AG08395 (cell line): ENCODE data around the gene KLHL18.
"Not testable (repeated sequence)": the region's sequence is repeated elsewhere in the genome, so short reads cannot be mapped to it uniquely, and the experiment has no call there.

ENCODE experiments used
- DNase-seq: peaks from one replicate; pipeline ENCODE4 v3.0.0; 2012; ENCODE audit warnings: mixed read lengths, low spot score

KLHL18 gene

DNA sequence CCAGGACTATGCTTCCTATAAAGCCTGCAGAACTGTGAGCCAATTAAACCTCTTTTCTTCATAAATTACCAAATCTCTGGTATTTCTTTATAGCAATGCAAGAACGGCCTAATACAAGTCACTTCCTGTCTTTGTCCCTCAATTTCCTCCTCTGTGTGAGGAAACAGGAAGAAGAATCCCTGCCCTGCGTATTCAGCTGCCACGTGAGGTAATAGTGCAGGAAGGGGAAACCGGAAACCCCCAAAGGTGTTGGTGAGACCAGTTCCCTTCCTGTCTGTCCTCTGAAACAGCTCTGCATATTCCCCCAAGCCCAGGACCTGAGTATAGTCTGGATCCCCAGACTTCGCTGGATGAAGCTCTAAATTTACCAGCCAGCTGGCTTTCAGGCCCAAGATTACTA, 80.0 kb downstream of the KLHL18 start:
- DNase-seq, result no peak

DNA sequence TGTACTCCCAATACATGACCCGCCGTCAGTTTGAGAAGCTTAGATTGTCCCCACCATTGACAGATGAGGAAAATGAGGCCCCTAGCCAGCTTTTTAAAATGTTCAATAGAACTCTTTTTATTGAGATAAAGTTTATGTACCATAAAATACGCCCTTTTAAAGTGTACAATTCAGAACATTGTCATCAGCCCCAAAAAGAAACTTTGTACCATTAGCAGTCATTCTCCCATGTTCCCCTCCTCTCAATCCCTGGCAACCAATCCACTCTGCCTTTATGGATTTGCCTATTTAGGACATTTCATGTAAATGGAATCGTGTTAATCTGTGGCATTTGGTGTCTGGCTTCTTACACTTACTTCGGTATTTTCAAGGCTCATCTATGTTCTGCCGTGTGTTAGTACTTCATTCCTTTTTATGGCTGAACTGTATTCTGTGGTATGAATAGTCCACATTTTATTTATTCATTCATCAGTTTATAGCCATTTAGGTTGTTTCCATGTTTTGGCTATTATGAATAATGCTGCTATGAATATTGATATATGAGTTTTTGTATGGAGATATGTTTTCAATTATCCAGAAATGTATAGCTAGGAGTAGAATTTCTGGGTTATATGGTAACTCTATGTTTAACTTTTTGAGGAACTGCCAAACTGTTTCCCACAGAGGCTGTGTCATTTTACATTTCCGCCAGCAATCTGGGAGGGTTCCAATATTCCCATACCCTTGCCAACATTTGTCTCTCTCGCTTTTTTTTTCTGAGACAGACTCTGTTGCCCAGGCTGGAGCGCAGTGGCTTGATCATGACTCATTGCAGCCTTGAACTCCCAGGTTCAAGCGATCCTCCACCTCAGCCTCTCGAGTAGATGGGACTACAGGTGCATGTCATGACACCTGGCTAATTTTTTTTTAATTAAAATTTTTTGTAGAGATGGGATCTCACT, 82.7 kb downstream of the KLHL18 start:
- DNase-seq, result peak; percentile 50

DNA sequence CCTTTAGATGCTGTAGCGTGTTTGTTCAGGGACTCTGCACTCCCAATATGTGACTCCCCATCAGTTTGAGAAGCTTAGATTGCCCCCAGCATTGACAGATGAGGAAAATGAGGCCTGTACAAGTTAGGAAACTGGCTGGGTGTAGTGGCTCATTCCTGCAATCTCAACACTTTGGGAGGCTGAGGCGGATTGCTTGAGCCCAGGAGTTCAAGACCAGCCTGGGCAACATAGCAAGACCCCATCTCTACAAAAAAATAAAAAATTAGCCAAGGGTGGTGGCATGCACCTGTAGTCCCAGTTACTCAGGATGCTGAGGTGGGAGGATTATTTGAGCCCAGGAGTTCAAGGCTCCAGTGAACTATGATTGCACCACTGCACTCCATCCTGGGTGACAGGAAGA, 84.1 kb downstream of the KLHL18 start:
- no peak for DNase-seq

DNA sequence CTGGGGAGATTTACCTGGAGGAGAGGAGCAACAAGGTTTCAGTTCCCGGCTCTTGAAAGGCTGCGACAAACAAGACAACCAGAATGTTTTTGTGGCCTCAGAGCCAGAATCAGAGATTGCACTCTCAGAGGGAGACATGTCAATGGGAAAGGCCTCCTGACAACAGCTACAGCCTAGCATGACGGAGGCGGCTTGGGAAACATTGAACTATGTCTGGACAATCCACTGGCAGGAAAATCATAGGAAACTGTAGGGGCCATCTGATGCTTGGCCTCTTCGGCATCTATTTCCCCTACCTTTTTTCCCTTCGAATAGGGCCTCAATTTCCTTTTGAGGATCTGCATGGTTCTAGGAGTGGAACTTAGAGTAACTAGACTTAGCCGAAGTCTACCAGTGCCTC, 84.9 kb downstream of the KLHL18 start:
- DNase-seq, result no peak

DNA sequence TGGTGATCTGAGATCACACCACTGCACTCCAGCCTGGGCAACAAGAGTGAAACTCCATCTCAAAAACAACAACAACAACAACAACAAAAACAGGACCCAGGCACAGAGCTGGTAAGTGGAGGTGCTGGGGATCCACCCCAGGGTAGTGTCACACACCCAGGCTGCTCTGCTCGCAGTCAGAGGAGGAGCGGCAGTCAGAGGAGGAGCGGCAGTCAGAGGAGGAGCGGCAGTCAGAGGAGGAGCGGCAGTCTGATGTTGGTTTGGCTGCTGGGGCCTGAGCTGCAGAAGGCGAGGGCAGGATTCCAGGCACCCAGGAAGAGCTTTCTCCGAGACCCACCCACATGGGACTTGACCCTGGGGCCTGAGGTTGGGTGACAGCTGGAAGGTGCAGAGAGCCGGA, 87.3 kb downstream of the KLHL18 start:
- not testable (repeated sequence) for DNase-seq

DNA sequence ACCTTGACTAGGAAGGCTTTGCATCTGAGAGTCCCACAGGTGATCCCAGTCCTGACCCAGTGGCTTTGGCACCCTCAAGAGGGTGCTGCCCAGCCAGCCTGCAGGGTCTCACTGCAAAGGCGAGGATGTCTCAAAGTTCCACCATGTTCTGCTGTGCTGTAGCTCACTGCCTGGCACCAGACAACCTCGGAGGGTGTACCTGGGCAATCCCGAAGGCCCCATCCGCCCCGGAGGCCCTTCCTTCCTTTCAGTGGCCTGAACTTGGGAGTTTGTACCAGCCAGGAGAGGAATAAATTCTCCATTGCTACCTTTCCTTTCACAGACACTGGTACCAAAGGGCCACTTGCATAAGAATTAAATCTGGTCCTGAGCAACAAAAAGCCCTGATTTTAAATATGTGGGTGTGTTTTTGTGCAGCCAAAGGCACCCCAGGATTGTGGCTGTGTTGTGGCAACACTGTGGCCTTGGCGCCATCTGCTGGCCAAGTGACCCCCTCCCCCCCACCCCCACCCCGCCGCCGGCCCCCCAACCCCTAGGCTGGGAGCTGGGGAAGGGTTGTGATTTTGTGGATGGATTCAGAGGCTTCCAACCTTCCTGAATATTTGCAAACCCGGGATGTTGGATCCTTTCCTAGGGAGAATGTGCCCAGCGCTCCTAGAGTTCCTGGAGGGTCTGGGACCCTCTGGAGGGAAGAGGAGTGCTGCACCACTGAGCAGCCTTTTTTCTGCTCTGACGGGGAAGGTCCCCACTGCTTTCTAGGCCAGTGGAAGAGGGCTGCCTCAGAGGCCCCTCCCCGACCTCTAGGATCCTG, 88.3 kb downstream of the KLHL18 start:
- DNase-seq, result peak; percentile 53

DNA sequence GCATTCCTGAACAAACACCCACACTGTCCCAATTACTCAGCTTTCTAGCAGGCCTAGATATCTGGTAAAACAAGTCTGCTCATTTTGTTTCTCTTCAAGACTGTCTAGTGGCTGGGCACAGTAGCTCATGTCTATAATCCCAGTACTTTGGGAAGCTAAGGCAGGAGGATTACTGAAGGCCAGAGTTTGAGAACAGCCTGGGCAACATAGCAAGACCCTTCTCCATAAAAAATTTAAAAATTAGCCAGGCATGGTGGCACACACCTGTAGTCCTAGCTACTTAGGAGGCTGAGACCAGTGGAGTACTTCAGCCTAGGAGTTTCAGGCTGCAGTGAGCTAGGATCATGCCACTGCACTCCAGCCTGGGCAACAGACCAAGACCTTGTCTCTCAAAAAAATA, 91.8 kb downstream of the KLHL18 start:
- no peak for DNase-seq

DNA sequence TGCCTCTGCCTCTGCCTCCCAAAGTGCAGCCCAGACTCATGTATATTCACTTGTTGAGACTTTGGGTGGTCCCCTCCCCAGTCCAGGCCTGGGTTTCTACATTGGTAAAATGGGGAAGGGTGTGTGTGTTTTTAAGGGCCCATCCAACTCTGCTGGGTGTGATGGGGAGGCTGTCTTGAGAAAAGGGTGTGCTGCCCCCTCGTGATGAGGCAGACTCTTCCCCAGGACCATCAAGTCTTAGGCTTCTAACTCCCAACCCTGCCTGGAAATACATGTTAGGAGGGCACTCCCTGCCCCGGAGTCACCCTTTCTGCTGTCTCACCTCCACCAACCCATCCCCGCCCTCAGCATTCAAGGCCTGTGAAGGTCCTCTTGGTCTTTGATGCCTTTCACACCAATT, 93.6 kb downstream of the KLHL18 start:
- DNase-seq, result no peak

DNA sequence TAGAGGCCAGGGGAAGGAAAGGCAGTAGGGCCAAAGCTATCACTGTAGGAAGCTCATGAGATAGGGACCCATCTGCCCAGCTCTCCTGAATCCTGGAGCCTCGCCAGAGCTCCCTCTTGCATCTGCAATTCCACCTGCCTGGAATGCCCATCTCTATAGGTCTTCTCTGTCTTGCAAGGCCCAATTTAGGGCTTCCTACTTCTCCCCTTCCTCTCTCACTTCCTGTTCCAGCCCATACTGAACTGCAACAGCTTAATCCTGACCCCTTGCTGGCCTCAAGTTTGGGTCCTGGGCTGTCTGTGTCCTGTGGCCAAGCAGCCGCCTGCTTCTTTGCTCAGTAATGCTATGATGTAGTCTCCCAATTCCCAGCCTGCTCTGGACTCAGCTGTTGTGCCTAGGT, 94.4 kb downstream of the KLHL18 start:
- DNase-seq, result no peak

DNA sequence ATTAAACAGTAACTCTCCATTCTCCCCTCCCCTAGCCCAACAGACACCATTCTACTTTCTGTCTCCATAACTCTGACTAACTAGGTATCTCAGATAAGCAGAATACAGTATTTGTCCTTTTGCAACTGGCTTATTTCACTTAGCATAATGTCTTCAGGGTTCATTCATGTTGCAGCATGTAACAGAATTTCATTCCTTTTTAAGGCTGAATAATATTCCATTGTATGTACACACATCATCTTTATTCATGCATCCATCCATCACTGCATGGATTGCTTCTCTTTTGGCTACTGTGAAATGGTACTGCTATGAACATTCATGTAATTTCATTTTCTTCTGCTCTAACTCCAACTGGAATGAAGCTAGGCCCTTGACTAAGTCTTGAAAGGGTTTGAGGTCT, 96.1 kb downstream of the KLHL18 start:
- no peak for DNase-seq

DNA sequence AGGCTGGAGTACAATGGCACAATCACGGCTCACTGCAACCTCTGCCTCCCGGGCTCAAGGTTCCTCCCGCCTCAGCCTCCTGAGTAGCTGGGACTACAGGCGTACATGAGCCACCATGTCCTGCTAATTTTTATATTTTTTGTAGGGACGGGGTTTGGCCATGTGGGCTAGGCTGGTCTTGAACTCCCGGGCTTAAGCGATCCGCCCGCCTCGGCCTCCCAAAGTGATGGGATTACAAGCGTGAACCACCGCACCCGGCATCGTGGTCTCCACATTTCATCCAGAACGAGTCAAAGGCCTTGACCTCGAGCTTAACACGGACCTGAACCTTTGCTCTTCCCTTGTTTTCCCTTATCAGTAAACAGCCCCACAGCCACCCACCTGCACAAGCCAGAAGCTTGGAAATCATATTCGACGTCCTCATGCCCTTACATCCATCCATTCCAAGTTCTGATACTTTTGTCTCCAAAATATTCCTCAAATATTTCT, 96.7 kb downstream of the KLHL18 start:
- DNase-seq, result no peak

DNA sequence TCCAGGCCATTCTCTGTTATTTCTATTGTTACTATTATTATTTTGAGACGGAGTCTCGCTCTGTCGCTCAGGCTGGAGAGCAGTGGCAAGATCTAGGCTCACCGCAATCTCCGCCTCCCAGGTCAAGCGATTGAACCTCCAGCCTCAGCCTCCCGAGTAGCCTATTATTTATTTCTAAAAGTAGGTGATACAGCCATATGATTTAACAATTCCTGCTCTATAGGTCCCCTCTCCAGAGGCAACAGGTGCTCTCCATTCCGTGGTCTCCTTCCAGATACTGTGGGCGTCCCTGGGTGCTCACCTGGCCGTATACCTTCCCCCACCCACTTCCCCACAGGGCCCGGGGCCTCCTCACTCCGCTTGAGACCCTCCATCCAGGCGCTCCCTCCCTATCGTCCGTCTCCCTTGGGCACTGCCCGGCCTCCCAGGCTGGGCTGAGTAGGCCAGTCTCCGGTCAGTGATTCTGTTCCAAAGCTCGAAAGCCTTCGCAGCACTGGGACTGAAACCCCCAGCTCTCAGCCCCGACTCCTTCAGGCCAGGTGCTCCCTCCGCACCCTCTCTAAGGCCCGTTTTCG, 97.4 kb downstream of the KLHL18 start:
- no peak for DNase-seq

DNA sequence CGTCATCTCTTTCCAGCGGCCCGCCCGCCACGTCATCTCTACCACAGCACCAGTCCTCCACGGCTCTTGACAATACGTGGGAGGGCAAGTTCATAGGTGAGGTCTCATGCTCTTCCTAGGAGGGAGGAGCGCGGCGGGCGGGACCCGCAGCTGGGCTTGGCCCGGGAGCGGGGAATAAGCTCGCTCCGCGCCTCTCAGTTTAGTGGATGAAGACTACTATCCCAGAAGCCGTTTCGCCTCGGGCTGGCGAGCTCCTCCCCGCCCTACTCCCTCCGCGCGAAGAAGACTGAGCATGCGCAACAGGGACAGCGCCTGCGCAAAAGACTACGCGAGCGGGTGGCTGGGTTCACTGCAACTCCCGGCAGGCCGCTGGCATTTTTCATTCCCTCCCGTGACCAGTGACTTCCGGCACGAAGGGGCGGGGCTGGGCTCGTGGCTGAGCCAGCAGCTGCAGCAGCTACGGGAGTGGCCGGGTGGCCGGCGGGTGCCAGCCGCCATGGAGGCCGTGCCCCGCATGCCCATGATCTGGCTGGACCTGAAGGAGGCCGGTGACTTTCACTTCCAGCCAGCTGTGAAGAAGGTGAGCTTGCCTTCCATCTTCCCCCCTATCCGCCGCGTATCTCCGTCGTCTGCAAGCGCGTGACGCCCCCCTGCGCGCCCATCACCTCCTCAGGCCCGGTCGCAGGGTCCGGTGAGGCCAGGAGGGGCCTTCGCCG, 98.0 kb downstream of the KLHL18 start, which contains the start of gene PTPN23:
Gene PTPN23, plus strand, starts transcription at position 421 of the 716 bp plus-strand sequence. Its CDS starts 76 bp downstream, at position 497.
- DNase-seq, result peak; percentile 99

DNA sequence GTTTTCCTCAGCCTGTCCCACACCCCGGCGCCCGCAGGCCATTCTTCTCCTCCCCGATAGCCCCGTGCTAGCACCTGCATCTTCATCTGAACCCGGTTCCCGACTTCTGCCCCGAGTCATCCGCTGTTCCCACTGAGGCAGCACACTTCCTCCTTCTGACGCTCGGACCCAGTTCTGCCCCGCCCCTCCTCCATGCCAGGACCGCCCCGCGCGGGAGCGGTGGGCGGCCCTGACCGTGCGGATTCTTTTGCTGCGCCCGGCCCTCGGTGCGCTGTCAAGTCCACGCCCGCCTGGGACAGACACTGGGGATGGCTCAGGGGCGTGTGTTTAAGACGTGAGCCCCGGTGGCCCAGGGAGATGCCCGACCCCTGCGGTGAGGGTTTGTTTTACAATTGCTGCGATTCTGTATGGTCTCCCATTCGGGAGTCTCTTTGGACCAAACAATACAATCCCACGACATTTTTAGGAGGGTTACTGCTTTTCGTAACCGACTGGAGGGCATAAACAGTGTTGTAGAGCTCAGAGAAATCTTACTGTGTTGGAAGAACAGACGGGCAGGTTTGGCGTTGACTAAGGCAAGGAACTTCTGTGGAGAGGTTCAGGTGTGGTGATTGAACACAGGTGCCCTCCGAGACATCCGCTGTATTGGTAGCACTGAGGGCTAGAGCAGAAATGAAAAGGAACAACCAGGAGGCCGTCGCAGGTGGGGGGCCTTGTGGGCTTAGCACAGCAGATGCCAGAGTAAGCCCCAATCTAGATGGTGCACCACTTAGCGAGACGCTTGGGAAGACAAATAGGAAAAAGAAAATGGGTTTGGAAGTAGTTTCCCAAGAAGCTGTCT, 98.8 kb downstream of the KLHL18 start:
- peak; percentile 93 for DNase-seq

DNA sequence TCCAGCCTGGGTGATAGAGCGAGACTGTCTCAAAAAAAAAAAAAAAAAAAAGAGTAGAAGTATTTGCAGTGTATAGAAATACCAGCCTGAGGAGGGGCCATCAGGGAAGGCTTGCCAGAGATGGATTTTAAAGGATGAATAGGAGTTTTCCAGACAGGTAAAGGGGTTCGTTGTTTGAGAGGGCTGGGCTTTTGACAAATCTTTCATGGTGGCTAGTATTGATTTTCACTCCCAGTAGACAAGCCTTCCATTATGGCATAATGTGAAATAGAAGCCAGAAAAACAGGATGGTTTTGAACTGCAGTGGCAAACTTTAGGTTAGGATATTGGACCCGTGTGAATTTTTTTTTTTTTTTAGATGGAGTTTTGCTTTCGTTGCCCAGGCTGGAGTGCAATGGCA, 101.7 kb downstream of the KLHL18 start:
- DNase-seq, result no peak

DNA sequence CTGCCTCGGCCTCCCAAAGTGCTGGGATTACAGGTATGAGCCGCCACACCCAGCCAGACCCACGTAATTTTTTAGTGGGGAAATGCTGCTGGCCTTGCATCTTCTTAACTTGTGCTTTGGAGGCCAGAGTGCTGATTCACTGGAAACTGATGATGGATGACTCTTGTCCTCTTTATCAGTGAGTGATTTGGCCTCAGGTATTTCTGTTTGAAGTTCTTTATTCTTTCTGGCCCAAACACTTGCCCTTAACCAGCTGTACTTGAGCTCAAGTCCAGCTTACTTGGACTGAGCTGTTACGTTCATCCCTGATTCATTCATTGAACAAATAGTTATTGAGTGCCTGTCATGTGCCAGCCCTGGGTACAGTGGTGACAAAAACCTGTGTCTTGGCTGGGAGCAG, 102.3 kb downstream of the KLHL18 start:
- no peak for DNase-seq

DNA sequence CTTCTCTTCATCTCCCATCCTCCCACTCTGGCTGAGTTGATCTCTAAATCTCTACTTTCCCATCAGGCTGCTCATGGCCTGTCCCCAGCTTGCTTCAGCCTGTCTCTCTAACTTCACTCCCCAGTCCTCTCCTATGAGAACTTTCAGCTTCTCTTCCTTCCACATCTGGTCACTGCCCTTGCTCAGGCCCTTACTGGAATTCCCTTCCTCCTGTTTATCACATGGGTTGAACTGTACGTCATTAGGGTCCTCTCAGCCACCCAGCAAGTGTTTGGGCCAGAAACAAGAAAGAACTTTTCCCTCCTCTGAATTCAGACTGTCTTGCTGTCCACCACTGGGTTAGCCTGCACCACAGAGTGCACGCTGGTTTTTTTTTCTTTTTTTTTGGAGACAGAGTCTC, 103.1 kb downstream of the KLHL18 start:
- no peak for DNase-seq

DNA sequence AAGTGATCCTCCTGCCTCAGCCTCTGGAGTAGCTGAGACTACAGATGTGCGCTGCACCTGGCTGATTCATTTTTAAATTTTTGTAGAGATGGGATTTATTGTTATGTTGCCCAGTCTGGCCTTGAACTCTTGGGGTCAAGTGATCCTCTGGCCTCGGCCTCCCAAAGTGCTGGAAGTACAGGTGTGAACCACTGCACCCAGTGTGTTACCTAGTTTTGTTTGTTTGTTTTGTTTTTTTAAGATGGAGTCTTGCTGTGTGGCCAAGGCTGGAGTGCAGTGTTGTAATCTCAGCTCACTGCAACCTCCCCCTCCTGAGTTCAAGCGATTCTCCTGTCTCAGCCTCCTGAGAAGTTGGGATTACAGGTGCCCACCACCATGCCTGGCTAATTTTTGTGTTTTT, 110.2 kb downstream of the KLHL18 start:
- no peak for DNase-seq

DNA sequence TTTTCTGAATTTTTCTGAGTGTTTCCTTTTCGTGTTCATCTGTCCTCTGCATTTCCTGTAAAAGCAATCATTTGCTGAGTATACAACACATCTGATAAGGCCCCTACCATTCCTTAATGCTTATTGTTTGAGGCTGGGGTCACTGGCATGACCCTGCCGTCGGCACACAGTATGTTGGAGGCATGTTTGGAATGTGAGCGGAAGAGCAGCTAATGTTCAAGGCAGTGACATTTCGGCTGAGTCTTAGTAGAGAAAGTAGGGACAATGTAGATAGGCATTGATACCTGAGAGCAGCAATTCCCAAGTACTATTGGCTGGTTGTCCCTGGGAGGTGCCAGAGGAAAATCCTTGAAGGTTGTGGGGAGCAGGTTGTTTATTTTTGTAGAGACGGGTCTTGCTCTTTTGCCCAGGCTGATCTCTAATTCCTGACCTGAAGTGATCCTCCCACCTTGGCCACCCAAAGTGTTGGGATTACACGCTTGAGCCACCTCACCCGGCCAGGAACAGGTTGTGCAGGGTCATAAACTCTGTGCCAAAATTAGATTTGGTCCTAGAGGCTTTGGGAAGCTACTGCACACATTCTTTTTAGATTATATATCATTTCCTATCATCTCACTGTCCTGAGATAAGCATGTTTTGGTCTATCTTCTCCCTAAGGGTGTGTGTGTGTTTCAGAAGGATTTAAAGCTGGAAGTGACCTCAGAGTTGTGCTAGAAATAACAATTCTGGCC, 111.6 kb downstream of the KLHL18 start:
- DNase-seq, result no peak

DNA sequence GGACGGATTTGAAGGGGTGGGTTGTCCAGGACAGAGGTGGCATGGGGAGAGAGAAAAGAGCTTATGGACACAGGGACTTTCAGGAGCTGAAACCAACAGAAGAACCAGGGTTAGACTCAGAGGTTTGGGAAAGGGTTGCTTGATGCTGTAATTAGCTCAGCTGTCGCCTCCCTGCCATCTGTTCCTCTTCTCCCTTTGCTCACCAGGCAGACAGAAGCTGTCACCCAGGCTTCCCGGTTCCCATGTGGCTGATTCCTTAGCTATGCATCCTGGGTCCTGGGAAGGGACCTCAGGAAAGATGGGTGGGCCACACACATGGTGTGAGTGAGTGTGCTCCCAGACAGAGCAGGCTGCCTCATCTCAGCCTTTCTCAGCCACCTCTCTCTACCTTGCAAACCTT, 112.1 kb downstream of the KLHL18 start:
- no peak for DNase-seq
